GM21423 (cell line): ENCODE measurements around the gene RINL.
A peak's percentile ranks its signal among the peaks of the same experiment; 100 is the strongest.

Experiments
- ATAC-seq: cut with Tn5 transposase; IDR thresholded peaks from one replicate; pipeline ENCODE4 v1.9.1; 2021; ENCODE audit warnings: mild to moderate bottlenecking, moderate library complexity; ENCODE audit not compliant: unreplicated experiment

Gene RINL

GRCh38 chr19:38850436-38850975 lies 27.6 kb downstream of the RINL start:
- ATAC-seq, result peak; percentile 65

GRCh38 chr19:38849860-38850435 lies 28.1 kb downstream of the RINL start, which contains the start of gene HNRNPL:
TSS of gene HNRNPL (minus strand) at chr19:38849986. CDS start at chr19:38849966, 20 bp downstream.
- peak; percentile 45 for ATAC-seq

- ATAC-seq, result peak; percentile 22
Measured at GRCh38 chr19:38849147-38849859, 28.8 kb downstream of the RINL start.

- no peak for ATAC-seq
Measured at GRCh38 chr19:38848299-38849146, 29.6 kb downstream of the RINL start.

- ATAC-seq, result no peak
Measured at GRCh38 chr19:38846097-38846496, 32.0 kb downstream of the RINL start.

- no peak for ATAC-seq
Measured at GRCh38 chr19:38845374-38846024, 32.6 kb downstream of the RINL start.

- no peak for ATAC-seq
Measured at GRCh38 chr19:38844093-38844686, 33.9 kb downstream of the RINL start.

GRCh38 chr19:38843175-38843758 lies 34.8 kb downstream of the RINL start:
- no peak for ATAC-seq

- no peak for ATAC-seq
Measured at GRCh38 chr19:38842439-38843174, 35.5 kb downstream of the RINL start.

- ATAC-seq, result no peak
Measured at GRCh38 chr19:38841787-38842438, 36.2 kb downstream of the RINL start.

- no peak for ATAC-seq
Measured at GRCh38 chr19:38841180-38841766, 36.8 kb downstream of the RINL start.

- no peak for ATAC-seq
Measured at GRCh38 chr19:38840583-38840968, 37.5 kb downstream of the RINL start.

GRCh38 chr19:38839816-38840582 lies 38.1 kb downstream of the RINL start:
- ATAC-seq, result no peak

- ATAC-seq, result no peak
Measured at GRCh38 chr19:38838986-38839761, 38.9 kb downstream of the RINL start.

- ATAC-seq, result no peak
Measured at GRCh38 chr19:38838208-38838985, 39.7 kb downstream of the RINL start.

- ATAC-seq, result no peak
Measured at GRCh38 chr19:38837656-38838121, 40.4 kb downstream of the RINL start.
